H1 (cell line): ENCODE measurements around the gene MRPL28. TPM values are rescaled to one million over a fixed set of nuclear protein-coding genes. Genes with fewer than 3 reads are reported as not detected.
A peak's percentile ranks its signal among the peaks of the same experiment; 100 is the strongest.

Source experiments
- CEBPB ChIP-seq: IDR thresholded peaks from 2 replicates; pipeline ENCODE4 v1.6.1; 2012; ENCODE audit warnings: low read depth, low read length
- CHD7 ChIP-seq: fragments of 300-600 bp; sonication (generic); IDR thresholded peaks from 2 replicates; pipeline ENCODE4 v1.7.1; 2012; ENCODE audit warnings: low read length, moderate library complexity, mild to moderate bottlenecking, inconsistent platforms; ENCODE audit not compliant: insufficient replicate concordance
- CTBP2 ChIP-seq: IDR thresholded peaks from 2 replicates; pipeline ENCODE4 v1.7.0; 2011; ENCODE audit warnings: borderline replicate concordance, mild to moderate bottlenecking, moderate library complexity, mixed read lengths, low read length; ENCODE audit not compliant: insufficient read depth, insufficient read length
- HDAC2 ChIP-seq, 2 experiments: fragments of 300-600 bp in 1 of 2; sonication (generic) in 1 of 2; IDR thresholded peaks; 2 replicates each; pipeline ENCODE4 v1.6.1; 2011 to 2012; ENCODE audit warnings: low read depth in 2 of 2, low read length in 2 of 2, mild to moderate bottlenecking in 2 of 2, moderate library complexity in 2 of 2, borderline replicate concordance in 1 of 2, inconsistent platforms in 1 of 2
- HDAC6 ChIP-seq: IDR thresholded peaks from one replicate; pipeline ENCODE4 v1.7.1; 2012; ENCODE audit warnings: low read depth, mild to moderate bottlenecking, inconsistent platforms, low read length, moderate library complexity
- SP1 ChIP-seq: IDR thresholded peaks from 2 replicates; pipeline ENCODE4 v1.6.1; 2011; ENCODE audit warnings: low read depth, low read length
- TBP ChIP-seq: IDR thresholded peaks from 2 replicates; pipeline ENCODE4 v1.6.1; 2011; ENCODE audit warnings: low read depth, low read length, improper control_type of control experiment
- USF2 ChIP-seq: IDR thresholded peaks from 2 replicates; pipeline ENCODE4 v1.6.1; 2011; ENCODE audit warnings: low read length, improper control_type of control experiment
- polyA plus RNA-seq, 7 experiments: library from polyadenylated mRNA; depleted of rRNA in 3 of 7; stranded (reverse) in 5 of 7; unstranded in 2 of 7; fragments of >200 nt in 5 of 7; fragments of 200-250 nt in 2 of 7; gene quantifications; 1 replicate in 5 of 7; 2 replicates in 1 of 7; 4 replicates in 1 of 7; pipeline versions ENCODE4 v1.2.1 to v1.2.3, GENCODE V29; 2011 to 2013; ENCODE audit warnings: missing spikeins in 2 of 7, mixed read lengths in 2 of 7
- total RNA-seq: library from RNA; stranded (reverse); fragmentation: NEBNext Ultra II Directional; extraction: Animal tissue kit (Norgen Biotek cat#: 25700); gene quantifications from 2 replicates; pipeline ENCODE4 v1.2.1, GENCODE V29; 2021

Gene MRPL28
- total and polyA plus RNA-seq, 2 of the 8 experiments (the other 6 are each of a cell fraction or from before 2014, with no cell fraction given), result 88.9 to 188 TPM

DNA sequence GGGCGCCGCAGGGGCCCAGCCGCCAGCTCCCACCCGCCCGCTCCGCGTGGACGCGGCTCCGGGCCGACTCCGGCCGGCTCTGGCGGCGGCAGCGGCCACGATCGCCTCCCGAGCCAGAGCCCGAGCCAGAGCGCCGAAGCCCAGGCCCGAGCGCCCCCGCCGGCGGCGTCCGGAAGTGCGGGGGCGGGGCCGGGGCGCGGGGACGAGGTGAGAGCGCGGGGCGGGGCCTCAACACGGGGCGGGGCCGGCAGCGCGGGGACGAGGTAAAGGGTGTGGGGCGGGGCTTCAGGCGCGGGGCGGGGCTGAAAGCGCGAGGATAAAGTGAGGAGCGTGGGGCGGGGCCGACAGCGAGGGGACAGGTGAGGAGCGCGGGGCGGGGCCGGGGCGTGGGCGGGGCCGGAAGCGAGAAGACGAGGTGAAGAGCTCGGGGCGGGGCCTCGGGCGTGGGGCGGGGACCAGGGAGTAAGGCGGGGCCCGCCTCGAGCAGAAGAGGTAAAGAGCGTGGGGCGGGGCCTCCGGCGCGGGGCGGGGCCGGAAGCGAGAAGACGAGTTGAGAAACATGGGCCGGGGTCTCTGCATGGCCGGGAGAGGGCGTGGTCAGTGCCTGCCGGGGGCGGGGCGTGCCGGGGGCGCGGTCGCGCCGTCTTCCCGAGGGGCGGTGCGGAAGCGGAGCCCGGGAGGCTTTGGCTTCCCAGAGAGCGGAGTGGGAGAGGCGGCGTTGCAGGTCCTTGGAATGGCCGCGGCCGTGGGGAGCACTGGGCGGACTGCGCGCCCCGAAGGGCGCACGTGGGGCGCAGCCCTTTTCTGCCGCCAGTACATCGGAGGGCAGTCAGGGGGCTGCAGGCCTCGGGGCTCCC lies 17.6 kb downstream of the MRPL28 start, which contains the start of gene AXIN1 (continued):
- TF ChIP-seq CHD7, result no peak
- TF ChIP-seq HDAC2 (IDR thresholded peaks at IDR 0.05; ENCODE audit: borderline replicate concordance in 1 of 2, low read depth in 2 of 2, low read length in 2 of 2), result no peak
- no peak; the same call in 1 of the 2 replicates for TF ChIP-seq TBP
- TF ChIP-seq SP1, result peak; percentile 53; the same call in 1 of the 2 replicates
- no peak for TF ChIP-seq HDAC6
- TF ChIP-seq CTBP2, result no peak
- TF ChIP-seq USF2, result no peak
- no peak for TF ChIP-seq CEBPB
